ENCODE measurements around the gene SEBOX.

The SEBOX gene

DNA sequence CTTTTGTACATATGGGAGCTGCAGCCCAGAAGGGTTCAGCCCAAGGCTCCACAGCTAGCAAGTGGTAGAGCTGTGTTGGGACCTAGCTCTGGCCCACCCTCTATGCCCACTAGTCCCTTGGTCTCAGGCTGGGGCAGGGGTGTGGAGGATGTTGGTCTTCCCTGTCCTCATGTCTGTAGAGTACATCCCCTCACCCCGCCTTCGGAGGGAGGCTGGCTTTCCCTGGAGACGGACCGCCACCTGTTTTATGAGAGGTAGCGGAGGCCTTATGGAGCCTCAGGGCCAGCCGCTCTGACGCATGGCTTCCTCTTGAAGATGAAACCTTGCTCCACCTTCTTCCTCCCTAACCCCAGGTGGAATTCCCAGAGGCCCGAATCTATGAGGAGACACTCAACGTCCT is 21.0 kb downstream of the SEBOX start:
- TF ChIP-seq TAF1 (IDR thresholded peaks at IDR 0.05; ENCODE audit: borderline replicate concordance, insufficient read depth, low read length) (no peak), REST (IDR thresholded peaks at IDR 0.05; ENCODE audit: insufficient read depth in 1 of 2, low read depth in 2 of 2, low read length in 2 of 2) (no peak), FOXP2 (optimal IDR thresholded peaks at IDR 0.05; ENCODE audit: borderline replicate concordance, extremely low read depth, extremely low read length, insufficient read depth) (no peak), POLR2AphosphoS5 (IDR thresholded peaks at IDR 0.05; ENCODE audit: low read depth, low read length) (no peak), SIN3A (IDR thresholded peaks at IDR 0.05; ENCODE audit: borderline replicate concordance, insufficient read depth, low read length) (no peak)

- no peak for TF ChIP-seq TAF1 (IDR thresholded peaks at IDR 0.05; ENCODE audit: borderline replicate concordance, insufficient read depth, low read length)
- TF ChIP-seq POLR2AphosphoS5 (IDR thresholded peaks at IDR 0.05; ENCODE audit: low read depth, low read length), result no peak
These were observed 21.5 kb downstream of the SEBOX start for GRCh38 chr17:28343491-28343932.

- TF ChIP-seq REST (IDR thresholded peaks at IDR 0.05; ENCODE audit: insufficient read depth in 1 of 2, low read depth in 2 of 2, low read length in 2 of 2) (no peak), FOXP2 (optimal IDR thresholded peaks at IDR 0.05; ENCODE audit: borderline replicate concordance, extremely low read depth, extremely low read length, insufficient read depth) (no peak), TAF1 (IDR thresholded peaks at IDR 0.05; ENCODE audit: borderline replicate concordance, insufficient read depth, low read length) (no peak), SIN3A (IDR thresholded peaks at IDR 0.05; ENCODE audit: borderline replicate concordance, insufficient read depth, low read length) (no peak), POLR2AphosphoS5 (IDR thresholded peaks at IDR 0.05; ENCODE audit: low read depth, low read length) (no peak)
These were observed 22.7 kb downstream of the SEBOX start for GRCh38 chr17:28342313-28342712.

GRCh38 chr17:28341516-28341915 is 23.5 kb downstream of the SEBOX start:
- TF ChIP-seq REST (IDR thresholded peaks at IDR 0.05; ENCODE audit: insufficient read depth in 1 of 2, low read depth in 2 of 2, low read length in 2 of 2), result no peak
- TF ChIP-seq POLR2AphosphoS5 (IDR thresholded peaks at IDR 0.05; ENCODE audit: low read depth, low read length), result no peak
- no peak for TF ChIP-seq FOXP2 (optimal IDR thresholded peaks at IDR 0.05; ENCODE audit: borderline replicate concordance, extremely low read depth, extremely low read length, insufficient read depth)
- no peak for TF ChIP-seq SIN3A (IDR thresholded peaks at IDR 0.05; ENCODE audit: borderline replicate concordance, insufficient read depth, low read length)
- no peak for TF ChIP-seq TAF1 (IDR thresholded peaks at IDR 0.05; ENCODE audit: borderline replicate concordance, insufficient read depth, low read length)

DNA sequence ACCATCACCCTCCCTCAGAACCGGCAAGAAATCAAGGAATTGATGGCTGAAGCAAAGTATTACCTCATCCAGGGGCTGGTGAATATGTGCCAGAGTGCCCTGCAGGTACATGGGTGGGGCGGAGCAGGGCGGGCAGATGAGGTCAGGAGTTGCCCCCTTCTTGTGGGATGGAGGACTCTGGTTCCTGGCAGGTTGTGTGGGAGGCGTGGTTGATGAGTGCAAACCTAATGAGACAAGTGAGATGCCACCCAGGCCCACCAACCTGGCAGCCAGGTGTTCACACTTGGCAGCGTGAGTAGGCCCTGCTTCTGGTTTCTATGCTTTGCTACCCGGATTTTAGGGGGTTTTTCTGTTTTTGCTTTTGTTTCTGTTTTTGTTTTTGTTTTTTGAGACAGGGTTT is 24.6 kb downstream of the SEBOX start:
- TF ChIP-seq SIN3A (IDR thresholded peaks at IDR 0.05; ENCODE audit: borderline replicate concordance, insufficient read depth, low read length) (no peak), POLR2AphosphoS5 (IDR thresholded peaks at IDR 0.05; ENCODE audit: low read depth, low read length) (no peak), TAF1 (IDR thresholded peaks at IDR 0.05; ENCODE audit: borderline replicate concordance, insufficient read depth, low read length) (no peak), FOXP2 (optimal IDR thresholded peaks at IDR 0.05; ENCODE audit: borderline replicate concordance, extremely low read depth, extremely low read length, insufficient read depth) (no peak)

- no peak for TF ChIP-seq TAF1 (IDR thresholded peaks at IDR 0.05; ENCODE audit: borderline replicate concordance, insufficient read depth, low read length)
- TF ChIP-seq REST (IDR thresholded peaks at IDR 0.05; ENCODE audit: insufficient read depth in 1 of 2, low read depth in 2 of 2, low read length in 2 of 2), result no peak
- TF ChIP-seq POLR2AphosphoS5 (IDR thresholded peaks at IDR 0.05; ENCODE audit: low read depth, low read length), result no peak
- no peak for TF ChIP-seq FOXP2 (optimal IDR thresholded peaks at IDR 0.05; ENCODE audit: borderline replicate concordance, extremely low read depth, extremely low read length, insufficient read depth)
- no peak for TF ChIP-seq SIN3A (IDR thresholded peaks at IDR 0.05; ENCODE audit: borderline replicate concordance, insufficient read depth, low read length)
These were observed 25.6 kb downstream of the SEBOX start for GRCh38 chr17:28339431-28339830.

Measured in PFSK-1 (cell line).